ENCODE measurements around the gene ATG10. TPM values are rescaled to one million over a fixed set of nuclear protein-coding genes. Genes with fewer than 3 reads are reported as not detected.
A peak's percentile ranks its signal among the peaks of the same experiment; 100 is the strongest.

ATG10 gene
- total and polyA plus RNA-seq, 2 of the 8 experiments (the other 6 are each of a cell fraction or from before 2014, with no cell fraction given), result 3.7 to 8.8 TPM

- DNase-seq (ENCODE audit: low read depth in 1 of 2, low spot score in 2 of 2) (peak; percentile 23 to 59), FAIRE-seq (peak; percentile 52)
- H3K4ac ChIP-seq (replicated peaks; ENCODE audit: insufficient read length, low read depth, low read length), result no peak overlapping the region
- peaks cover 3 to 8% (median 6%) of the 10 kb centered on the region in 4 experiments; a peak in 5 of 7 replicates for H3K4me1 ChIP-seq (replicated peaks in 1 of 4; ENCODE audit: control insufficient read depth in 3 of 4, insufficient read depth in 4 of 4, low read length in 3 of 4)
- no peaks in the 10 kb centered on the region for H3K23me2 ChIP-seq (ENCODE audit: low read depth, low read length)
- H3K23ac ChIP-seq (ENCODE audit: insufficient read length), result no peak overlapping the region
- H3K79me1 ChIP-seq (ENCODE audit: low read depth, low read length), result no peaks in the 10 kb centered on the region
- no peak overlapping the region for H4K91ac ChIP-seq (replicated peaks; ENCODE audit: insufficient read length, low read length)
- peak overlapping the region; percentile 43 for H3K27ac ChIP-seq (ENCODE audit: low read depth, low read length)
- peak overlapping the region in 1 of 4 experiments; percentile 14; a peak in 1 of 8 replicates for H3K4me3 ChIP-seq (ENCODE audit: extremely low read depth in 1 of 4, insufficient read depth in 2 of 4, low read depth in 3 of 4, low read length in 4 of 4)
- no peaks in the 10 kb centered on the region for H3K27me3 ChIP-seq (replicated peaks in 1 of 4; ENCODE audit: control insufficient read depth in 3 of 4, extremely low read depth in 1 of 4, insufficient read depth in 3 of 4, low read length in 3 of 4)
- H2BK5ac ChIP-seq (ENCODE audit: low read depth, low read length), result no peak overlapping the region
- peak overlapping the region; percentile 37; the same call in 1 of the 2 replicates for H2AFZ ChIP-seq (ENCODE audit: low read length)
- no peak overlapping the region for H2BK15ac ChIP-seq (ENCODE audit: low read length)
- no peak overlapping the region for H4K8ac ChIP-seq (ENCODE audit: extremely low read depth, insufficient read depth, low read length)
- H3K9me3 ChIP-seq (ENCODE audit: insufficient read depth in 2 of 2, low read depth in 1 of 2, low read length in 1 of 2), result no peaks in the 10 kb centered on the region
- no peaks in the 10 kb centered on the region for H3K36me3 ChIP-seq (ENCODE audit: control insufficient read depth in 2 of 4, insufficient read depth in 4 of 4, low read length in 3 of 4)
- H4K20me1 ChIP-seq (replicated peaks in 1 of 2; ENCODE audit: control insufficient read depth in 1 of 2, insufficient read depth in 2 of 2, low read length in 2 of 2), result no peaks in the 10 kb centered on the region
- no peak overlapping the region for H3K18ac ChIP-seq (ENCODE audit: extremely low read depth, low read length)
- no peak overlapping the region for H3K56ac ChIP-seq (replicated peaks; ENCODE audit: insufficient read length, low read depth, low read length)
- H3K14ac ChIP-seq (ENCODE audit: insufficient read length), result no peak overlapping the region
- no peak overlapping the region for H2BK12ac ChIP-seq (ENCODE audit: low read depth, low read length)
- ChIA-PET CTCF (ENCODE audit: partially characterized antibody) (no interaction called here), POLR2A (ENCODE audit: partially characterized antibody) (interaction anchor here (0.8 kb wide), 1 partner anchor 61 kb away, joined by 3 read pairs; no protein-coding TSS in a partner anchor)
- no peak overlapping the region for H3K9ac ChIP-seq (replicated peaks in 1 of 4; ENCODE audit: extremely low read depth in 1 of 4, low read depth in 3 of 4, low read length in 3 of 4)
- TF ChIP-seq TAF7 (optimal IDR thresholded peaks at IDR 0.05; ENCODE audit: borderline replicate concordance, low read depth, low read length), result peak; percentile 65
- 0 out of 2 replicates have a peak, but pooled peaks have one; percentile 2 for TF ChIP-seq TEAD4 (IDR thresholded peaks at IDR 0.05; ENCODE audit: low read depth, low read length)
- TF ChIP-seq POLR2A (IDR thresholded peaks at IDR 0.05; ENCODE audit: control extremely low read depth in 1 of 2, low read depth in 2 of 2, low read length in 2 of 2), result peak; percentile 33 to 64; a peak in 2 of 3 replicates
- no peak for TF ChIP-seq SIN3A (conservative IDR thresholded peaks at IDR 0.05 in 1 of 2, IDR thresholded peaks at IDR 0.05 in 1 of 2; ENCODE audit: low read depth in 1 of 2, low read length in 2 of 2)
- H3K79me2 ChIP-seq (ENCODE audit: control insufficient read depth in 1 of 2, insufficient read depth in 2 of 2, low read length in 2 of 2), result no peaks in the 10 kb centered on the region
- H3K4me2 ChIP-seq (ENCODE audit: insufficient read depth in 1 of 2, low read depth in 2 of 2, low read length in 2 of 2), result peak overlapping the region; percentile 49 to 57
- 50% methylated on average over 4 of the region's 4 CpGs; no CpG with 5 or more reads in 1 of the 2 experiments for WGBS, 2 experiments (ENCODE audit: extremely low coverage in 1 of 2, insufficient coverage in 1 of 2, insufficient read length in 1 of 2, insufficient replicate concordance in 2 of 2, low coverage in 1 of 2, low lambda C conversion rate in 2 of 2, missing lambda C conversion rate in 1 of 2)
- no peak overlapping the region for H2BK120ac ChIP-seq (replicated peaks; ENCODE audit: low read depth, low read length)
- no peak overlapping the region for H2BK20ac ChIP-seq (ENCODE audit: low read length)
- H2AK5ac ChIP-seq (ENCODE audit: low read depth, low read length), result no peak overlapping the region
- no peak overlapping the region for H4K5ac ChIP-seq (ENCODE audit: insufficient read length, low read depth, low read length)
These were observed 59.6 kb downstream of the ATG10 start for GRCh38 chr5:82031220-82032119.

Data from H1 (cell line).